Measurements from ENCODE around the gene SERGEF.

- TF ChIP-seq EZH2phosphoT487 (IDR thresholded peaks at IDR 0.05; ENCODE audit: insufficient read depth, low read depth), result no peak
- TF ChIP-seq EZH2 (IDR thresholded peaks at IDR 0.05; ENCODE audit: insufficient read depth, poor library complexity, severe bottlenecking), result no peak
These were observed 26.7 kb downstream of the SERGEF start for GRCh38 chr11:17986007-17986710.
